GM10266 (cell line): ENCODE data around the gene IQSEC1.
"Not testable (repeated sequence)": the region's sequence is repeated elsewhere in the genome, so short reads cannot be mapped to it uniquely, and the experiment has no call there.

Experiments
- DNase-seq: peaks from one replicate; pipeline ENCODE4 v3.0.0; 2012; ENCODE audit errors: extremely low spot score
- CTCF ChIP-seq: IDR thresholded peaks from 2 replicates; pipeline ENCODE4 v1.5.1; 2012; ENCODE audit warnings: mild to moderate bottlenecking, low read depth; ENCODE audit not compliant: control insufficient read depth, insufficient read depth; ENCODE audit errors: missing control alignments

IQSEC1 gene

DNA sequence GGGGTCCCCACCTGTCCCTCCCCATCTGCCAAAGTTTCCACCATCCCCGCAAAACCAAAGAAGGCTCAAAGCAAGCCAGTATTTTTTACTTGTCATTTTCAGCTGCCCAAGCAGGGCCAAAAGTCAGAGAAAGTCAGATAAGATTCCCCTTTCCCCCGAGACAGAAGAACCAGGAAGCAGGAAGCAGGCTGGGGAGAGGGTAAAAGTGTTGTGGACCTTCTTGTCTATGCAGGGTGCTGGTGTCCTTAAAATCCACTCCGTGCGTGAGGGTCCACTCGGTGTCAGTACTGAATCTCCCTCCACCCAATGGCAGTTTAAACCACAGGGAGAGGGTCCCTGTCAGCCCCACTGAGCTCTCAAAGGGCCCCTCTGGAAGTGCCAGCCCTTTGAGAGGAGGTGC is 211.6 kb downstream of the IQSEC1 start:
- TF ChIP-seq CTCF: no peak
- DNase-seq: no peak

GRCh38 chr3:12859840-12860239 is 213.4 kb downstream of the IQSEC1 start:
- DNase-seq: no peak
- no peak for TF ChIP-seq CTCF

DNA sequence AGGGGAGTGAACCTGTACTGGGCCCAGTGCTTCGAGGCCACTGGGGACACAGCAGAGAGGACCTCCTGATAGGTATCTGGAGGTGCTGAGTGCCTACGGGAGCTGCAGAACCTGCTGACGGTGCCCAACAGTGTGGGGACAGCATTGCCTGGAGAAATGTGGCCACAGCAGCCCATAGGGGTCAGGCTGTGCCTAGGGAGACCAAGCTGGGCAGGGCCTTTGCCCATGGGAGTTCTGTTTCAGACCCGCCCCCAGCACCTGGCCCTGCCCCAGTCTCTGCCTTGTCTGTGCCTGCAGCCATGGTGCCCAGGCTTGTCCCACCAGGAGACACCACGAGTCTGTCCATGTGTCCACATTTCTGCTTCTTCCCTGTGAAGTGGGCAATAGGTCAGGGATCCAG is 216.6 kb downstream of the IQSEC1 start:
- TF ChIP-seq CTCF: no peak
- no peak for DNase-seq

GRCh38 chr3:12854565-12854964 is 218.7 kb downstream of the IQSEC1 start:
- TF ChIP-seq CTCF: no peak
- DNase-seq: no peak

- DNase-seq: not testable (repeated sequence)
Measured at GRCh38 chr3:12853847-12854246, 219.4 kb downstream of the IQSEC1 start.

DNA sequence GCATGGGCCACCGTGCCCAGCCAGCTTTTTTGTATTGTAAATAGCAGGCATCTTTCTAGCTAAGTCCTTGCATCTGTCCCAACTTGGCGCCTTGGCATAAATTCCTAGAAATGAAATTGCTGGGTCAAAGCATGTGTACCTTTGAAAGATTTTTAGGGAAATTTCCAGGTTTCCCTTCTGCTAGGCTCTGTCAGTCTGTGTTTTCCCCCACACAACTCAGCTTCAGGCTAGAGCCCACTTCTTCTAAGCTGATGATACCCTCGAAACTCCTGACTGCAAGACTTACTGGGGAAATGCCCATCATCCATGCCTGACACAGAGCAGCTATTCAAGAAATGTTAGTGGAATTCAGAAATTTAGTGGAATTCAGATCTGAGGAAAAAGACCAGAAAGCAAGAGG is 221.0 kb downstream of the IQSEC1 start:
- TF ChIP-seq CTCF: no peak
- no peak for DNase-seq
